Activated T-helper 1 cell treated with anti-CD3 and anti-CD28 coated beads, Interleukin-12 subunit alpha, Interleukin-12 subunit beta, Interleukin-2, Interleukin-4 antibody, amounts not matched to agents 30 ng/mL and 10 ng/mL and 1 ng/mL, durations not matched to agents 14 hours and 24 hours and 36 hours (primary cell): ENCODE data around the gene CD19. TPM values are rescaled to one million over a fixed set of nuclear protein-coding genes. Genes with fewer than 3 reads are reported as not detected.
"Not testable (repeated sequence)": the region's sequence is repeated elsewhere in the genome, so short reads cannot be mapped to it uniquely, and the experiment has no call there.

Experiments
- DNase-seq: peaks from one replicate; pipeline ENCODE4 v3.0.0; 2021; ENCODE audit warnings: low spot score
- H3K27ac Mint-ChIP-seq: one replicate; pipeline ENCODE4 v1.8.0; 2021; ENCODE audit warnings: mild to moderate bottlenecking, mixed read lengths
- H3K27me3 Mint-ChIP-seq: one replicate; pipeline ENCODE4 v1.8.0; 2022; ENCODE audit warnings: mild to moderate bottlenecking, moderate library complexity, mixed read lengths; ENCODE audit not compliant: insufficient read depth
- H3K36me3 Mint-ChIP-seq: one replicate; pipeline ENCODE4 v1.8.0; 2021; ENCODE audit warnings: low read depth, mixed read lengths
- H3K4me1 Mint-ChIP-seq: one replicate; pipeline ENCODE4 v1.8.0; 2021; ENCODE audit warnings: low read depth, mixed read lengths
- H3K4me3 Mint-ChIP-seq: one replicate; pipeline ENCODE4 v1.8.0; 2021; ENCODE audit warnings: mild to moderate bottlenecking, moderate library complexity, mixed read lengths
- H3K9me3 Mint-ChIP-seq: one replicate; pipeline ENCODE4 v1.8.0; 2021; ENCODE audit warnings: mixed read lengths
- intact Hi-C: fragments of 100-400 bp; cut with micrococcal nuclease; formaldehyde crosslinking; loops from one replicate; pipeline ENCODE4 v1.15.1; 2024
- total RNA-seq: library from RNA; stranded (reverse); gene quantifications from 2 replicates; pipeline ENCODE4 v1.2.3, GENCODE V29; 2022

CD19 gene
- total RNA-seq, 1 donor from 2014 or later, result not detected

DNA sequence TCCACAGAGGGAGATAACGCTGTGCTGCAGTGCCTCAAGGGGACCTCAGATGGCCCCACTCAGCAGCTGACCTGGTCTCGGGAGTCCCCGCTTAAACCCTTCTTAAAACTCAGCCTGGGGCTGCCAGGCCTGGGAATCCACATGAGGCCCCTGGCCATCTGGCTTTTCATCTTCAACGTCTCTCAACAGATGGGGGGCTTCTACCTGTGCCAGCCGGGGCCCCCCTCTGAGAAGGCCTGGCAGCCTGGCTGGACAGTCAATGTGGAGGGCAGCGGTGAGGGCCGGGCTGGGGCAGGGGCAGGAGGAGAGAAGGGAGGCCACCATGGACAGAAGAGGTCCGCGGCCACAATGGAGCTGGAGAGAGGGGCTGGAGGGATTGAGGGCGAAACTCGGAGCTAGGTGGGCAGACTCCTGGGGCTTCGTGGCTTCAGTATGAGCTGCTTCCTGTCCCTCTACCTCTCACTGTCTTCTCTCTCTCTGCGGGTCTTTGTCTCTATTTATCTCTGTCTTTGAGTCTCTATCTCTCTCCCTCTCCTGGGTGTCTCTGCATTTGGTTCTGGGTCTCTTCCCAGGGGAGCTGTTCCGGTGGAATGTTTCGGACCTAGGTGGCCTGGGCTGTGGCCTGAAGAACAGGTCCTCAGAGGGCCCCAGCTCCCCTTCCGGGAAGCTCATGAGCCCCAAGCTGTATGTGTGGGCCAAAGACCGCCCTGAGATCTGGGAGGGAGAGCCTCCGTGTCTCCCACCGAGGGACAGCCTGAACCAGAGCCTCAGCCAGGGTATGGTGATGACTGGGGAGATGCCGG lies 769 bp downstream of the CD19 start:
- peaks cover 2% of the 10 kb centered on the region for H3K36me3 Mint-ChIP-seq
- H3K27ac Mint-ChIP-seq, result no peak overlapping the region
- intact Hi-C loops, result no loop called here
- no peak overlapping the region for H3K4me3 Mint-ChIP-seq
- H3K4me1 Mint-ChIP-seq, result peaks cover 20% of the 10 kb centered on the region
- DNase-seq, result no peak
- H3K27me3 Mint-ChIP-seq, result peaks cover 2% of the 10 kb centered on the region
- no peaks in the 10 kb centered on the region for H3K9me3 Mint-ChIP-seq

DNA sequence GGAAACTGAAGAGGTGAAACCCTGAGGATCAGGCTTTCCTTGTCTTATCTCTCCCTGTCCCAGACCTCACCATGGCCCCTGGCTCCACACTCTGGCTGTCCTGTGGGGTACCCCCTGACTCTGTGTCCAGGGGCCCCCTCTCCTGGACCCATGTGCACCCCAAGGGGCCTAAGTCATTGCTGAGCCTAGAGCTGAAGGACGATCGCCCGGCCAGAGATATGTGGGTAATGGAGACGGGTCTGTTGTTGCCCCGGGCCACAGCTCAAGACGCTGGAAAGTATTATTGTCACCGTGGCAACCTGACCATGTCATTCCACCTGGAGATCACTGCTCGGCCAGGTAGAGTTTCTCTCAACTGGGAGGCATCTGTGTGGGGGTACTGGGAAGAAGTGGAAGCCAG lies 1.4 kb downstream of the CD19 start:
- Mint-ChIP-seq H3K4me3 (no peak overlapping the region), H3K36me3 (peaks cover 2% of the 10 kb centered on the region), H3K4me1 (peaks cover 20% of the 10 kb centered on the region), H3K27ac (no peak overlapping the region), H3K27me3 (peaks cover 2% of the 10 kb centered on the region), H3K9me3 (no peaks in the 10 kb centered on the region)
- intact Hi-C loops, result no loop called here
- DNase-seq, result no peak

DNA sequence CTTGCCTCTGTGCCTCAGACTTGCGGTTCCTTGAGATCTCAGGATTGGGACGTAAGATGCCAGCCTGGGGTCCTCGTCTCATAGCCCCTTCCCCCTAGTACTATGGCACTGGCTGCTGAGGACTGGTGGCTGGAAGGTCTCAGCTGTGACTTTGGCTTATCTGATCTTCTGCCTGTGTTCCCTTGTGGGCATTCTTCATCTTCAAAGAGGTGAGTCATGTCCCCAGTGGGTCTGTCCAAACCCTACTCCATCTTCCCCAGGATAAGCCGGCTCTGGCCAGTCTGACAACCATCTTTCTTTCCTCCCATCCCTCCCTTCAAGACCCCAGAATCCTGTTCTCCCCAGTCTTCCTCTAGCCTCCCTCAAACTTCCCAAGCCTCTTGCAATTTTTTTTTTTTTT lies 3.6 kb downstream of the CD19 start:
- H3K9me3 Mint-ChIP-seq, result no peaks in the 10 kb centered on the region
- no peak for DNase-seq
- peaks cover 19% of the 10 kb centered on the region for H3K4me1 Mint-ChIP-seq
- intact Hi-C loops, result no loop called here
- peaks cover 2% of the 10 kb centered on the region for H3K27me3 Mint-ChIP-seq
- peaks cover 2% of the 10 kb centered on the region for H3K36me3 Mint-ChIP-seq
- peak overlapping the region; percentile 23 for H3K4me3 Mint-ChIP-seq
- H3K27ac Mint-ChIP-seq, result no peak overlapping the region

DNA sequence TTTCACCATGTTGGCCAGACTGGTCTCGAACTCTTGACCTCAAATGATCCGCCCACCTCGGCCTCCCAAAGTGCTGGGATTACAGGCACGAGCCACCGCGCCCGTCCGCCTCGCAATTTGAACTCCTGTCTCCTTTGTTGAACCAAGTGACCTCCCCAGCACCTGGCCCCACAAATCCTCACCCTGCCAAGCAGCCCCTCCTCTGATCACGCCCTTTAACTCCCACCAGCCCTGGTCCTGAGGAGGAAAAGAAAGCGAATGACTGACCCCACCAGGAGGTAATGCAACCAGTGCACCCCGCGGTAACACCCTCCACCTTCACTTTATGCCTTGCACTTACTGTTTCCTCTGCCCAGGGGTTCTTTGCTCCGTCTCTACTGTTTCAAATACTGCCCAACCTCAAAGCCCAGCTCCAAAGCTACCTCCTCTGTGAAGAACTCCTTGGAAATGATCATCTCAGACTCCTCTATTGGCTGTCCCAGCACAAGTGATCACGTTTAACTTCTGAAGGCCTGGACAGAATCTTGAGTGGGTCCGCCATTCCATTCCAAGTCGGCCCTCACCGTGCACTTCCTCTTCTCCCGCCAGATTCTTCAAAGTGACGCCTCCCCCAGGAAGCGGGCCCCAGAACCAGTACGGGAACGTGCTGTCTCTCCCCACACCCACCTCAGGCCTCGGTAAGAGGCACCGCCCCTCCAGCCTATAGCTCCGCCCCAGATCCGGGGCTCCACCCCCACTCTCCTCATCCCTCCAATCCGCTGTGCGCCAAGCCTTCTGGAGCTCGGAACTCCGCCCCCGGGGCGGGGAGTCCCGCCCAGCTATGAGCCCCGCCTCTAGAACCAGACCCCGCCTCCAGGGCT lies 4.4 kb downstream of the CD19 start:
- intact Hi-C loops, result loop anchor here (1.0 kb wide), 3 partner anchors 9 to 57 kb away; partner anchors contain the start of gene RABEP2
- peaks cover 11% of the 10 kb centered on the region for H3K4me1 Mint-ChIP-seq
- peak overlapping the region; percentile 27 for H3K27ac Mint-ChIP-seq
- peak; percentile 85 for DNase-seq
- H3K9me3 Mint-ChIP-seq, result no peaks in the 10 kb centered on the region
- peaks cover 2% of the 10 kb centered on the region for H3K27me3 Mint-ChIP-seq
- H3K36me3 Mint-ChIP-seq, result peaks cover 2% of the 10 kb centered on the region
- peak overlapping the region; percentile 62 for H3K4me3 Mint-ChIP-seq

DNA sequence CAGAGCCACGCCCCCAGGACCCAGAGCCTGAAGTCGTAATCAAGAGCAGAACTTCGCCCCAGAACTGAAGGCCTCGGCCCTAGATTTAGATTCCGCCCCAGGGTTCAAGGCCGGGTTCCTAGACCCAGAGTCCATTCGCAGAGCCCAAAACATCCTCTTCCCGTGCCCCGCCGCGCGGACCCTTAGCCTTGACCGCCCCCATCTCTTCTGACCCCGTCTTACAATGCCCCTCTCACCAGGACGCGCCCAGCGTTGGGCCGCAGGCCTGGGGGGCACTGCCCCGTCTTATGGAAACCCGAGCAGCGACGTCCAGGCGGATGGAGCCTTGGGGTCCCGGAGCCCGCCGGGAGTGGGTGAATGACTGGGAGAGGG lies 5.0 kb downstream of the CD19 start:
- no peak for DNase-seq
- intact Hi-C loops, result loop anchor here (1.0 kb wide), 3 partner anchors 9 to 57 kb away; partner anchors contain the start of gene RABEP2
- H3K27me3 Mint-ChIP-seq, result peaks cover 2% of the 10 kb centered on the region
- peaks cover 11% of the 10 kb centered on the region for H3K4me1 Mint-ChIP-seq
- H3K4me3 Mint-ChIP-seq, result peak overlapping the region; percentile 62
- H3K36me3 Mint-ChIP-seq, result peaks cover 2% of the 10 kb centered on the region
- peak overlapping the region; percentile 27 for H3K27ac Mint-ChIP-seq
- H3K9me3 Mint-ChIP-seq, result no peaks in the 10 kb centered on the region

DNA sequence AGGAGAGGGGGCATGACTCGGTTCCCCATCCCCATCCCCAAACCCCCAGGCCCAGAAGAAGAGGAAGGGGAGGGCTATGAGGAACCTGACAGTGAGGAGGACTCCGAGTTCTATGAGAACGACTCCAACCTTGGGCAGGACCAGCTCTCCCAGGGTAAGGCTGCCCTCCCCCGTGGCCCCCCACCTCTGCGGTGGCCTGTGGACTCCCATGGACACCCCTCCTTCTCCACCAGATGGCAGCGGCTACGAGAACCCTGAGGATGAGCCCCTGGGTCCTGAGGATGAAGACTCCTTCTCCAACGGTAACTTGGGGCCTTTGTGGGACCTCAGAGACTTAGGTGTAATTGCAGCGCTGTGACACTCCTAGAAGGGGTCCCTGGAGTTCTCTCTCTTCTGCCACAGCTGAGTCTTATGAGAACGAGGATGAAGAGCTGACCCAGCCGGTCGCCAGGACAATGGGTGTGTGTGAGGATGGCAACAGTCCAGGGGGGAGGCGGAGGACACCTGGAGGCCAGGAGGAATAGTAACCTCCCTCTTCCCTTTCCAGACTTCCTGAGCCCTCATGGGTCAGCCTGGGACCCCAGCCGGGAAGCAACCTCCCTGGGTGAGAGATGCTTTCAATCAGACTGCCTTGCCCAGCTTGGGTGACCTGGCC lies 5.6 kb downstream of the CD19 start:
- peaks cover 11% of the 10 kb centered on the region for H3K4me1 Mint-ChIP-seq
- intact Hi-C loops, result no loop called here
- H3K27me3 Mint-ChIP-seq, result peaks cover 2% of the 10 kb centered on the region
- no peaks in the 10 kb centered on the region for H3K9me3 Mint-ChIP-seq
- H3K4me3 Mint-ChIP-seq, result no peak overlapping the region
- DNase-seq, result no peak
- peaks cover 2% of the 10 kb centered on the region for H3K36me3 Mint-ChIP-seq
- H3K27ac Mint-ChIP-seq, result no peak overlapping the region

DNA sequence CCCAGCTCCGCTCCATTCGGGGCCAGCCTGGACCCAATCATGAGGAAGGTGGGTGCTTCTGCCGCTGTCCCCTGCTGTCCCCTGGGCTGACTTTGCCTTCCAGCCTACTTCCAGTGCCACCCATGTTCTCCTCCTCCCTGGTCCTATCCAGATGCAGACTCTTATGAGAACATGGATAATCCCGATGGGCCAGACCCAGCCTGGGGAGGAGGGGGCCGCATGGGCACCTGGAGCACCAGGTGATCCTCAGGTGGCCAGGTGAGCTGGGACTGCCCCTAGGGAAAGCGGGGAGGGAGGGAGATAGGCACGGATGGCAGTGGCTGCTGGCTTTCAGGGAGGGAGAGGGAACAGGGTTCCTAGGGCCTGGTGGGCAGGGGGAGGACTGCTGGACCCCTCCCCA lies 7.0 kb downstream of the CD19 start:
- intact Hi-C loops, result no loop called here
- no peak for DNase-seq
- no peak overlapping the region for H3K4me3 Mint-ChIP-seq
- H3K27me3 Mint-ChIP-seq, result peaks cover 2% of the 10 kb centered on the region
- H3K4me1 Mint-ChIP-seq, result peaks cover 13% of the 10 kb centered on the region
- H3K36me3 Mint-ChIP-seq, result peaks cover 2% of the 10 kb centered on the region
- no peak overlapping the region for H3K27ac Mint-ChIP-seq
- H3K9me3 Mint-ChIP-seq, result no peaks in the 10 kb centered on the region

DNA sequence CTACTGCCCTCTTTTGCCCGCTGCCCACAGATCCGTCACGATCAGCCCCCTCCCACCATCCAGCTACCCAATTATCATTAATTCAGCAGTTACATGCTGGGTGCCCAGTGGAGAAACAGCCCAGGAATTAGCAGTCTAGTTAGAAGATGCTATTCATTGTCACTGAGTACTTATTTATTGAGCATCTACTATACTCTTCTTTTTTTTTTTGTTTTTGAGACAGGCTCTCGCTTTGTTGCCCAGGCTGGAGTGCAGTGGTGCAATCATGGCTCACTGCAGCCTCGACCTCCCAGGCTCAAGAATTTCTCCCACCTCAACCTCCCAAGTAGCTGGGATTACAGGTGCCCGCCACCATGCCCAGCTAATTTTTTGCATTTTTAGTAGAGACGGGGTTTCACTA lies 8.1 kb downstream of the CD19 start:
- H3K27ac Mint-ChIP-seq, H3K4me3 Mint-ChIP-seq, intact Hi-C loops, DNase-seq, H3K9me3 Mint-ChIP-seq, H3K36me3 Mint-ChIP-seq, H3K27me3 Mint-ChIP-seq: not testable (repeated sequence)
- peaks cover 20% of the 10 kb centered on the region for H3K4me1 Mint-ChIP-seq

DNA sequence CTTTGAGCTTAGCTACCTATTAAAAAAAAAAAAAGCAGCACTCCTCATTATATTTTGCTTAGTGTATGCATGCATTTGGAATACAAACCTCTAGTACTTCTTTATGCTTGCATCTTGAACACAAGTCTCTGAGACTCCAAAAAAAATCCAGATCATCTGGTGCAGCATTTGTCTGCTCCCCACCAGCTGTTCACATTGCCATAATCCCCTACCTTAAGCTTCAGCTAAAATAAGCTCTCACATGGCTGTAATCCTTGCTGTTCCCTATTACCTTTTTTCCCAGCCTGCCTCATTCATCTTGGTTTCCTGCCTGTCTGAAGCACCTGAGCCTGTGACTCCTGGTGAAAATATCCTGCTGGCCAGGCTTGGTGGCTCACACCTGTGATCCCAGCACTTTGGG lies 11.5 kb downstream of the CD19 start:
- Mint-ChIP-seq H3K27me3 (no peaks in the 10 kb centered on the region), H3K4me3 (no peak overlapping the region), H3K36me3 (no peaks in the 10 kb centered on the region), H3K4me1 (peaks cover 18% of the 10 kb centered on the region), H3K9me3 (no peaks in the 10 kb centered on the region), H3K27ac (no peak overlapping the region)
- intact Hi-C loops, result no loop called here
- no peak for DNase-seq

DNA sequence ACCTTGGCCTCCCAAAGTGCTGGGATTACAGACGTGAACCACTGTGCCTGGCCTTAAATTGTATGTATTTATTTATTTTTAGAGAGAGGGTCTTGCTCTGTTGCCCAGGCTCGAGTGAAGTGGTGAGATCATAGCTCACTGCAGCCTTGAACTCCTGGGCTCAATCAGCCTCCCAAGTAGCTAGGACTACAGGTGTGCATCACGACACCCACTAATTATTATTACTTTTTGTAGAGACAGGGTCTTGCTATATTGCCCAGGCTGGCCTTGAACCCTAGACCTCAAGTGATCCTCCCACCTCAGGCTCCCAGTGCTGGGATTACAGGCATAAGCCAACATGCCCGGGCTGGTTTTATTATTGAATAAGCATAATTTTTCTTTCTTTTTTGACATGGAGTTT lies 14.9 kb downstream of the CD19 start:
- Mint-ChIP-seq H3K4me3 (no peak overlapping the region), H3K4me1 (peaks cover 22% of the 10 kb centered on the region), H3K27me3 (no peaks in the 10 kb centered on the region), H3K36me3 (peaks cover 2% of the 10 kb centered on the region), H3K27ac (no peak overlapping the region), H3K9me3 (no peaks in the 10 kb centered on the region)
- DNase-seq, result no peak
- intact Hi-C loops, result no loop called here

DNA sequence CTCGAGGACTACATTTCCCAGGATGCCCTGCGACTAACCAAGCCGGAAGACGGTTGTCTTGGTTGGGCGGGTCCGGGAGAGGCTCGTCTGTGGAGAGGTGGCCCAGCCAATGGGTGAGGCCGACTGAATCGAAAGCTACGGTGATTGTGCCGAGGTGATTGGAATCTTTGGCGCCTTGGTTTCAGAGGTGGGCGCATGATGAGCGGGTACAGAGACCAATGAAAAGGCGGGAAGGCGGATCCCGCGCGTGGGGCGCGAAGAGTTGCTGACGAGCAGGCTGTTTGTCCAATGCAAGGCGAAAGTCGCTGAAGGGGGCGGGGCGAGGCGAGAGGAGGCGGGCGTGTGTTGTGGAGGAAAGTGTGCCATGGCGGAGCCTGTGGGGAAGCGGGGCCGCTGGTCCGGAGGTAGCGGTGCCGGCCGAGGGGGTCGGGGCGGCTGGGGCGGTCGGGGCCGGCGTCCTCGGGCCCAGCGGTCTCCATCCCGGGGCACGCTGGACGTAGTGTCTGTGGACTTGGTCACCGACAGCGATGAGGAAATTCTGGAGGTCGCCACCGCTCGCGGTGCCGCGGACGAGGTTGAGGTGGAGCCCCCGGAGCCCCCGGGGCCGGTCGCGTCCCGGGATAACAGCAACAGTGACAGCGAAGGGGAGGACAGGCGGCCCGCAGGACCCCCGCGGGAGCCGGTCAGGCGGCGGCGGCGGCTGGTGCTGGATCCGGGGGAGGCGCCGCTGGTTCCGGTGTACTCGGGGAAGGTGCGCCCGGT lies 19.1 kb downstream of the CD19 start, which contains the start of gene NFATC2IP:
Gene NFATC2IP, plus strand, starts transcription at position 290 of the 762 bp plus-strand sequence. Its CDS starts 75 bp downstream, at position 365.
- Mint-ChIP-seq H3K4me1 (peaks cover 33% of the 10 kb centered on the region), H3K36me3 (peaks cover 20% of the 10 kb centered on the region), H3K27ac (peak within 1 kb of the TSS; percentile 95), H3K9me3 (no peaks in the 10 kb centered on the region), H3K4me3 (peak within 1 kb of the TSS; percentile 95), H3K27me3 (no peaks in the 10 kb centered on the region)
- DNase-seq, result peak; percentile 99
- intact Hi-C loops, result loop anchor here (1.0 to 5.0 kb wide), 6 partner anchors 23 to 399 kb away; partner anchors contain the start of genes RABEP2, SGF29, SH2B1 and SPNS1

DNA sequence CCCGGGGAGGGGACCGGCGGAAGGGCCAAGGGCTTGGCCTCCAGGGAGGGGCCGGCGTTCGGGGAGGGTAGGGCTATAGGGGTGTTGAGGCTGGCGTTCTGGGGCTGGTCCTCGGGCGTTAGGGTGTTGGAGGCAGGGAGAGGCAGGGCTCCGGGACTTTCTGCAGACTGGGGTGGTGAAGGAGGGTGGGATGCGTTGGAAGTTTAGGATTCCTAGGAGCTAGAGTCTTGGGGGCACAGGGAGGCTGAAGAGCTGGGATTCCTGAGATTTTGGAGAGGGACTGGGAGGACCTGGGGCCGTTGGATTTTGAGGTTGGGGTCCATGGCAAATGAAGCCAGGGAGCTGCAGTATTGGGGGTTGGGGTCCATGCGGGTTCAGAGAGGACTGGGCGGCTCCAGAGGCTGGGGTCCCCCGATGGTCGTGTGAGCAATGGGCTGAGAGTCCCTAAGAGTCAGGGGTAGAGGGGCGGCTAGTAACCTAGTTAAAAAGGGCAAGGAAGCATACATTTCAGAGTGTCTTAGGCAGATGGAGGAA lies 19.7 kb downstream of the CD19 start:
- intact Hi-C loops, result loop anchor here (5.0 kb wide), 1 partner anchor 399 kb away; the partner anchor contains the start of gene SGF29
- Mint-ChIP-seq H3K4me1 (peaks cover 30% of the 10 kb centered on the region), H3K9me3 (no peaks in the 10 kb centered on the region), H3K27me3 (no peaks in the 10 kb centered on the region), H3K27ac (peak overlapping the region; percentile 78), H3K4me3 (peak overlapping the region; percentile 95), H3K36me3 (peaks cover 22% of the 10 kb centered on the region)
- DNase-seq, result no peak
